Fibroblast of lung (primary cell): ENCODE results near the gene JUN. TPM values are rescaled to one million over a fixed set of nuclear protein-coding genes. Genes with fewer than 3 reads are reported as not detected.
A peak's percentile ranks its signal among the peaks of the same experiment; 100 is the strongest.

Experiments used
- DNase-seq, 2 donors: peaks; one replicate each; pipeline versions ENCODE4 v3.0.0 to v3.0.0-alpha.2; 2010; ENCODE audit warnings: low read depth in 2 of 2
- H2AFZ ChIP-seq: 2 replicates; pipeline ENCODE4 v1.5.1; 2012; ENCODE audit warnings: low read length, control low read depth, inconsistent platforms
- H3K27ac ChIP-seq: 2 replicates; pipeline ENCODE4 v1.5.1; 2011; ENCODE audit warnings: low read length, control low read depth; ENCODE audit not compliant: insufficient read depth
- H3K27me3 ChIP-seq: 2 replicates; pipeline ENCODE4 v1.5.1; 2011; ENCODE audit warnings: mild to moderate bottlenecking, low read length; ENCODE audit not compliant: control insufficient read depth, insufficient read depth
- H3K36me3 ChIP-seq: 2 replicates; pipeline ENCODE4 v1.5.1; 2011; ENCODE audit warnings: low read length; ENCODE audit not compliant: control insufficient read depth, insufficient read depth
- H3K4me1 ChIP-seq: 2 replicates; pipeline ENCODE4 v1.5.1; 2011; ENCODE audit warnings: low read length; ENCODE audit not compliant: control insufficient read depth, insufficient read depth; ENCODE audit errors: extremely low read depth
- H3K4me2 ChIP-seq: 2 replicates; pipeline ENCODE4 v1.5.1; 2011; ENCODE audit warnings: low read length, control low read depth; ENCODE audit not compliant: insufficient read depth; ENCODE audit errors: extremely low read depth
- H3K4me3 ChIP-seq, 4 experiments: fragments of 200-600 bp in 1 of 4; sonication (generic) in 1 of 4; replicated peaks in 1 of 4; 2 replicates each; pipeline ENCODE4 v1.5.1; 2011 to 2016; ENCODE audit warnings: low read length in 4 of 4, low read depth in 3 of 4, mild to moderate bottlenecking in 3 of 4, control low read depth in 2 of 4, inconsistent platforms in 1 of 4, mixed read lengths in 1 of 4; ENCODE audit not compliant: insufficient read depth in 1 of 4; ENCODE audit errors: control extremely low read depth in 1 of 4
- H3K79me2 ChIP-seq: 2 replicates; pipeline ENCODE4 v1.5.1; 2012; ENCODE audit warnings: mild to moderate bottlenecking, low read length, inconsistent platforms; ENCODE audit not compliant: control insufficient read depth, insufficient read depth
- H3K9ac ChIP-seq: 2 replicates; pipeline ENCODE4 v1.5.1; 2011; ENCODE audit warnings: mild to moderate bottlenecking, low read length, control low read depth; ENCODE audit not compliant: insufficient read depth
- H3K9me3 ChIP-seq: 2 replicates; pipeline ENCODE4 v1.5.1; 2012; ENCODE audit warnings: low read depth, low read length; ENCODE audit not compliant: control insufficient read depth, insufficient read depth
- H4K20me1 ChIP-seq: 2 replicates; pipeline ENCODE4 v1.5.1; 2011; ENCODE audit warnings: low read length; ENCODE audit not compliant: control insufficient read depth, insufficient read depth; ENCODE audit errors: extremely low read depth
- CTCF ChIP-seq, 2 donors: IDR thresholded peaks in 1 of 2; conservative IDR thresholded peaks in 1 of 2; 1 replicate in 1 of 2; 2 replicates in 1 of 2; pipeline ENCODE4 v1.5.1; 2011 to 2012; ENCODE audit warnings: low read length in 2 of 2, control low read depth in 1 of 2, inconsistent platforms in 1 of 2, low read depth in 1 of 2, mild to moderate bottlenecking in 1 of 2
- EZH2 ChIP-seq: IDR thresholded peaks from 2 replicates; pipeline ENCODE4 v1.5.1; 2012; ENCODE audit warnings: low read length, control low read depth, mild to moderate bottlenecking; ENCODE audit errors: missing control alignments
- polyA plus RNA-seq, 2 donors: library from polyadenylated mRNA; depleted of rRNA in 1 of 2; stranded (reverse) in 1 of 2; unstranded in 1 of 2; fragments of >200 nt; gene quantifications; 2 replicates each; pipeline ENCODE4 v1.2.1, GENCODE V29; 2011 to 2012; ENCODE audit warnings: missing spikeins in 1 of 2
- total RNA-seq: library from RNA; depleted of rRNA; stranded (reverse); fragments of >200 nt; gene quantifications from 2 replicates; pipeline ENCODE4 v1.2.1, GENCODE V29; 2014

The JUN gene
- total and polyA plus RNA-seq, 2 donors (not counting 1 experiment from before 2014, with no cell fraction given): 22.6 to 145 TPM

GRCh38 chr1:58812468-58812867 is 28.6 kb upstream of the JUN start:
- H3K9ac ChIP-seq: no peak overlapping the region
- no peak overlapping the region for H3K27ac ChIP-seq
- H4K20me1 ChIP-seq: no peaks in the 10 kb centered on the region
- DNase-seq: no peak
- no peaks in the 10 kb centered on the region for H3K79me2 ChIP-seq
- H2AFZ ChIP-seq: no peak overlapping the region
- H3K4me2 ChIP-seq: no peak overlapping the region
- H3K36me3 ChIP-seq: no peaks in the 10 kb centered on the region
- no peak overlapping the region for H3K4me3 ChIP-seq
- TF ChIP-seq EZH2 (no peak), CTCF (conservative IDR thresholded peaks at IDR 0.05 in 1 of 2, IDR thresholded peaks at IDR 0.05 in 1 of 2; ENCODE audit: low read depth in 1 of 2, low read length in 2 of 2) (no peak)
- H3K27me3 ChIP-seq: no peaks in the 10 kb centered on the region
- H3K4me1 ChIP-seq: peaks cover 16% of the 10 kb centered on the region
- H3K9me3 ChIP-seq: no peaks in the 10 kb centered on the region

- H3K4me2 ChIP-seq: no peak overlapping the region
- no peak for TF ChIP-seq EZH2
- no peak for TF ChIP-seq CTCF (conservative IDR thresholded peaks at IDR 0.05 in 1 of 2, IDR thresholded peaks at IDR 0.05 in 1 of 2; ENCODE audit: low read depth in 1 of 2, low read length in 2 of 2)
- no peak overlapping the region for H3K4me3 ChIP-seq
- H3K27ac ChIP-seq: no peak overlapping the region
- no peaks in the 10 kb centered on the region for H3K9me3 ChIP-seq
- no peak for DNase-seq
- H4K20me1 ChIP-seq: no peaks in the 10 kb centered on the region
- peaks cover 8% of the 10 kb centered on the region for H3K4me1 ChIP-seq
- no peak overlapping the region for H2AFZ ChIP-seq
- H3K36me3 ChIP-seq: no peaks in the 10 kb centered on the region
- H3K79me2 ChIP-seq: no peaks in the 10 kb centered on the region
- no peak overlapping the region for H3K9ac ChIP-seq
- no peaks in the 10 kb centered on the region for H3K27me3 ChIP-seq
Observed at GRCh38 chr1:58811303-58811702, 27.5 kb upstream of the JUN start.

GRCh38 chr1:58809325-58810010 is 25.6 kb upstream of the JUN start:
- Histone ChIP-seq H3K4me2 (no peak overlapping the region), H3K4me3 (no peak overlapping the region), H3K9ac (no peak overlapping the region), H4K20me1 (no peaks in the 10 kb centered on the region), H3K36me3 (no peaks in the 10 kb centered on the region), H3K27me3 (no peaks in the 10 kb centered on the region), H3K4me1 (no peaks in the 10 kb centered on the region), H2AFZ (no peak overlapping the region), H3K27ac (no peak overlapping the region), H3K79me2 (no peaks in the 10 kb centered on the region), H3K9me3 (no peaks in the 10 kb centered on the region)
- DNase-seq: peak; percentile 27 to 84
- no peak for TF ChIP-seq EZH2
- no peak for TF ChIP-seq CTCF (conservative IDR thresholded peaks at IDR 0.05 in 1 of 2, IDR thresholded peaks at IDR 0.05 in 1 of 2; ENCODE audit: low read depth in 1 of 2, low read length in 2 of 2)
